ENCODE measurements around the gene CEP350.

CEP350 gene

GRCh38 chr1:179921981-179922872 lies 32.4 kb upstream of the CEP350 start:
- Histone ChIP-seq H3K4me1 (ENCODE audit: control insufficient read depth in 1 of 2, insufficient read depth in 1 of 2, low read depth in 1 of 2, low read length in 1 of 2) (no peaks in the 10 kb centered on the region), H3K27ac (peak overlapping the region; percentile 29), H3K36me3 (peaks cover 42% of the 10 kb centered on the region), H3K9me3 (no peaks in the 10 kb centered on the region), H3K27me3 (no peaks in the 10 kb centered on the region), H3K4me3 (ENCODE audit: low read depth in 1 of 2, low read length in 1 of 2) (no peak overlapping the region)
- TF ChIP-seq CTCF (IDR thresholded peaks at IDR 0.05), result no peak

GRCh38 chr1:179923029-179923428 lies 31.6 kb upstream of the CEP350 start:
- peak overlapping the region; percentile 29 for H3K27ac ChIP-seq
- TF ChIP-seq CTCF (IDR thresholded peaks at IDR 0.05), result no peak
- no peaks in the 10 kb centered on the region for H3K4me1 ChIP-seq (ENCODE audit: control insufficient read depth in 1 of 2, insufficient read depth in 1 of 2, low read depth in 1 of 2, low read length in 1 of 2)

GRCh38 chr1:179924268-179924667 lies 30.3 kb upstream of the CEP350 start:
- no peaks in the 10 kb centered on the region for H3K9me3 ChIP-seq
- peaks cover 21% of the 10 kb centered on the region for H3K36me3 ChIP-seq
- no peak overlapping the region for H3K27ac ChIP-seq
- no peak for TF ChIP-seq CTCF (IDR thresholded peaks at IDR 0.05)
- H3K4me3 ChIP-seq (ENCODE audit: low read depth in 1 of 2, low read length in 1 of 2), result no peak overlapping the region
- no peaks in the 10 kb centered on the region for H3K4me1 ChIP-seq (ENCODE audit: control insufficient read depth in 1 of 2, insufficient read depth in 1 of 2, low read depth in 1 of 2, low read length in 1 of 2)
- H3K27me3 ChIP-seq, result no peaks in the 10 kb centered on the region

More at GRCh38 chr1:179923029-179923428, 31.6 kb upstream of the CEP350 start:
- no peaks in the 10 kb centered on the region for H3K27me3 ChIP-seq
- no peak overlapping the region for H3K4me3 ChIP-seq (ENCODE audit: low read depth in 1 of 2, low read length in 1 of 2)
- H3K9me3 ChIP-seq, result no peaks in the 10 kb centered on the region
- H3K36me3 ChIP-seq, result peaks cover 33% of the 10 kb centered on the region

- H3K36me3 ChIP-seq, result peaks cover 13% of the 10 kb centered on the region
- H3K9me3 ChIP-seq, result no peaks in the 10 kb centered on the region
- H3K27ac ChIP-seq, result no peak overlapping the region
- H3K27me3 ChIP-seq, result no peaks in the 10 kb centered on the region
- no peak overlapping the region for H3K4me3 ChIP-seq (ENCODE audit: low read depth in 1 of 2, low read length in 1 of 2)
- TF ChIP-seq CTCF (IDR thresholded peaks at IDR 0.05), result no peak
- no peaks in the 10 kb centered on the region for H3K4me1 ChIP-seq (ENCODE audit: control insufficient read depth in 1 of 2, insufficient read depth in 1 of 2, low read depth in 1 of 2, low read length in 1 of 2)
These were observed 29.3 kb upstream of the CEP350 start for GRCh38 chr1:179925302-179925701.

- H3K27ac ChIP-seq, result no peak overlapping the region
- no peaks in the 10 kb centered on the region for H3K4me1 ChIP-seq (ENCODE audit: control insufficient read depth in 1 of 2, insufficient read depth in 1 of 2, low read depth in 1 of 2, low read length in 1 of 2)
- no peaks in the 10 kb centered on the region for H3K9me3 ChIP-seq
- peaks cover 13% of the 10 kb centered on the region for H3K36me3 ChIP-seq
- H3K27me3 ChIP-seq, result no peaks in the 10 kb centered on the region
- no peak overlapping the region for H3K4me3 ChIP-seq (ENCODE audit: low read depth in 1 of 2, low read length in 1 of 2)
- no peak for TF ChIP-seq CTCF (IDR thresholded peaks at IDR 0.05)
These were observed 28.4 kb upstream of the CEP350 start for GRCh38 chr1:179925922-179926849.
